GM21619 (cell line): ENCODE data around the gene ASZ1.
"Not testable (repeated sequence)": the region's sequence is repeated elsewhere in the genome, so short reads cannot be mapped to it uniquely, and the experiment has no call there.

ENCODE experiments used
- ATAC-seq: cut with Tn5 transposase; IDR thresholded peaks from one replicate; pipeline ENCODE4 v1.9.1; 2021; ENCODE audit not compliant: unreplicated experiment

Gene ASZ1, protein sequence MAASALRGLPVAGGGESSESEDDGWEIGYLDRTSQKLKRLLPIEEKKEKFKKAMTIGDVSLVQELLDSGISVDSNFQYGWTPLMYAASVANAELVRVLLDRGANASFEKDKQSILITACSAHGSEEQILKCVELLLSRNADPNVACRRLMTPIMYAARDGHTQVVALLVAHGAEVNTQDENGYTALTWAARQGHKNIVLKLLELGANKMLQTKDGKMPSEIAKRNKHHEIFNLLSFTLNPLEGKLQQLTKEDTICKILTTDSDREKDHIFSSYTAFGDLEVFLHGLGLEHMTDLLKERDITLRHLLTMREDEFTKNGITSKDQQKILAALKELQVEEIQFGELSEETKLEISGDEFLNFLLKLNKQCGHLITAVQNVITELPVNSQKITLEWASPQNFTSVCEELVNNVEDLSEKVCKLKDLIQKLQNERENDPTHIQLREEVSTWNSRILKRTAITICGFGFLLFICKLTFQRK

DNA sequence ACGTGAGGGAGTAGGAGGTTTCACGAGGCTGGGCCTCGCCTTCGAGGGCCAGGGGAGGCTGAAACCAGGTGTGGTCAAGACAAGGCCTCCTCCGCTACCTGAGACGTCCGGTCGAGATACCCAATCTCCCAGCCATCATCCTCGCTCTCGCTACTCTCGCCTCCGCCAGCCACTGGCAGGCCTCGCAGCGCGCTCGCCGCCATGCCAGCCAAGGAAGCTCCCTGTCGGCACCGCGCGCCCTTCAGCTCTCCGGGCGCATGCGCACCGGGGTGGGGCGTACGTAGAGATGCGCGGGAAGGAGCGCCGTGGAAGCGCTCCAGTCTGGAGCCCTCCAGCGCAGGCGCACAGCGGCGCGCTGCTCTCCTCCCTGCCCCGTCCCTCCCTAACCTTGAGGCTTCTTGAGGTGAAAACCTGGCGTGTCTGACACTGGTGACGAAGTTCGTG lies at the start of gene ASZ1:
Gene ASZ1, minus strand, starts transcription at position 236 of the 444 bp plus-strand sequence. Its CDS starts 33 bp downstream, at position 203.
- ATAC-seq = no peak

DNA sequence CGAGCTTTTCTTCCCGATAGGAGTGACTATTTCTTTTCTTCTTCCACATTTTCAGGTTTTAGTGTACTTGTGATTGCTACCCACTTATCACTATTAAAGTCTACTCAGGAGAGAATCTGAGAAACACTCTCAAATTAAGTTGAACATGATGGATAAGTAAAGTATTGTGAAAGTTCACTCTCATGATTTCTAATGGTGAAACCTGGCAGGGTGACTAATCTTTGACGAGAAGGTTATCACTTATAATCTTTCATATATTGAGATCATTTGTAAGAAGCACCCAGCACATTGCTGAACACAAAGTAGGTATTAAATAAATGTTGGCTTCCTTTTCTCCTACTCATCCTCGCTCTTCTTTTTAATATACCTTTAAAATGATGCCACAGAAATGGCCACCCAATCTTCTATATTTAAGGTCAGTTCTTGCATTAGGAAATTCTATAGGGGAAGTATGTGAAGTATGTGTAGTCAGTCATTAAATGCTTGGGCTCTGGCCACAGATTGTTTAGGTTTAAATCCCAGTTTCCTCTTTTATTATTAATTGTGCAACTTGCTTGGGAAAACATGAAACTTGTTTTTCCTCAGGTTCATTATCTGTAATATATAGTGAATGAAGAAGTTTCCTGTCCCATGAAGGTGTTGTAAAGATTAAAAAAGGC lies 49.4 kb upstream of the ASZ1 start:
- no peak for ATAC-seq

DNA sequence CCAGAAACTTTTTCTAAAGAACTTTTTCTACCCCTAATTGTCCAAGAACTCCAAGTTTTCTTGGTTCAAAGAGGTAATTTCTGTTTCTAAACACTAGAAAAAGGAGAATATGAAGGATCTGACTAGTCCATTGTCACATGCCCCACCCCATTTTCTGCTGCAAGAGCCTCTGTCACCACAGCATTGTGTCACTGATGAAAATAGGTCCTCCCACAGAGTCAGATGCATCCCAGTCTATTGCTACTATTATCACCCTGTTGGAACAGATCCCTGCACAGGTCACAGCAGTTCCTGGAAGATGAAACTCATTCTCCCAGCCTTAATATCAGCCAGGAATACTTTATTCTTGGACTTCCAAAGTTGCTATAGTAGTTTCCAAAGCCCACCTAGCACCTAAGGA lies 45.0 kb upstream of the ASZ1 start:
- no peak for ATAC-seq

DNA sequence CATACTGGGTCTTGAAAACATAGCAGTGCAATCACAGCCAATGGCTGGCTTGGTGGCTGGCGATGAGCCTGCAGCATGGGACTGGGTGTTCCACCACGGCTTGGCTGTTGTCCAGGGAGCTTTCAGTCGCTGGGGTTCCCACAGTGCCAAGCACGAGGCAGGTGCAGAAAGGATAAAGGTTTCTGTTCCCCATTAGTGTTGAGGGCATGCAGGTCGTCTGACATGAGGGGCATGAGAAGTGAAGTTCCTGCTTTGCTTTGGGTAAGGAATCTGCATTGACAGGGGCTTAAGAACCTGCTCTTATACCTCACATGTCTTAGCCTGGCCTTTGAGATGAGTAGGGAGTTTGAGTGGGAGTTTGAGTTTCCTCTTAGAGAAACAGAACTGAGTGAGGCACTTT lies 43.5 kb upstream of the ASZ1 start:
- ATAC-seq = no peak

DNA sequence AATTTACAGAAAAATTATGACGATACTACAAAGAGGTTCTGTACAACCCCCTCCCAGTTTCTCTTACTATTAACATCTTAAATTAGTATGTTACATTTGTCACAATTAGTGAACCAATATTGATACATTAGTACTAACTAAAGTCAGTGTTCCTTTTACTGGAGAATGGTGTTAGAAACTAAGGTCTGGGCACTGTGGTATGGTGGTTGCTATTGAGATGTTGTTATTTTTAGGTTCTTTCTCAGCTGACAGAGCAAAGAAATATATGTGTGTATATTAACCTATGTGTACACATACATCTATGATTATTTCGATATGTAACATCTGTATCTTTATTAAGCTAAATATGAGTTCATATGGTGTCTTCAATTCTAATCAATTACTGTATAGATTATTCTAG lies 40.9 kb upstream of the ASZ1 start:
- ATAC-seq = no peak

DNA sequence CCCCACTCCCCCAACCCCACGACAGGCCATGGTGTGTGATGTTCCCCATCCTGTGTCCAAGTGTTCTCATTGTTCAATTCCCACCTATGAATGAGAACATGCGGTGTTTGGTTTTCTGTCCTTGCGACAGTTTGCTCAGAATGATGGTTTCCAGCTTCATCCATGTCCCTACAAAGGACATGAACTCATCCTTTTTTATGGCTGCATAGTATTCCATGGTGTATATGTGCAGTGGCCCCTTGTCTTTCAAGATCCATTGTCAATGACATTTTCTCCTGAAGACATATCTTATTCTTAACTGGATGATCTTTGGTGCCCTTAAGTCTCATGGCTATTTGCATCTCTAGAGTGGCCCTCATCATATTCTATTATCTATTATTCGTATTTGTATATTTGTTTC lies 33.5 kb upstream of the ASZ1 start:
- ATAC-seq = not testable (repeated sequence)

DNA sequence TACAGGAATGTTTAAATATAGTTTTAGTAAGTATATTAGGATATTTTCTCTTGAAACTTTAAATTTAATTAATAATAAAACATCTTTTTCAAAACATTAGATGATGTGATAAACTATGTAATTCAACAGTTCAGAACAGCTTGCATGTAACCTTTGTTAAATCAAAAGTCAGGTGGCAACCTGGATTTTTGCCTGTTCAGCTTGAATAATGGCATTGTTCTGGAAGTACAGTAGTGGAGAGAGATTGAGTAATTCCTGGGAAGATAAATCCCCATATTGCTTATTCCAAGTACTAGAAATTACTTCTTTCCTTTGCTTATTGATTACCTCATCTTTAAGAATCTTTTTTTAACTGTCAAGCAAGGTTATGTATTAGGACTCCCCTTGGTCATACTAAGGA lies 32.4 kb upstream of the ASZ1 start:
- no peak for ATAC-seq

DNA sequence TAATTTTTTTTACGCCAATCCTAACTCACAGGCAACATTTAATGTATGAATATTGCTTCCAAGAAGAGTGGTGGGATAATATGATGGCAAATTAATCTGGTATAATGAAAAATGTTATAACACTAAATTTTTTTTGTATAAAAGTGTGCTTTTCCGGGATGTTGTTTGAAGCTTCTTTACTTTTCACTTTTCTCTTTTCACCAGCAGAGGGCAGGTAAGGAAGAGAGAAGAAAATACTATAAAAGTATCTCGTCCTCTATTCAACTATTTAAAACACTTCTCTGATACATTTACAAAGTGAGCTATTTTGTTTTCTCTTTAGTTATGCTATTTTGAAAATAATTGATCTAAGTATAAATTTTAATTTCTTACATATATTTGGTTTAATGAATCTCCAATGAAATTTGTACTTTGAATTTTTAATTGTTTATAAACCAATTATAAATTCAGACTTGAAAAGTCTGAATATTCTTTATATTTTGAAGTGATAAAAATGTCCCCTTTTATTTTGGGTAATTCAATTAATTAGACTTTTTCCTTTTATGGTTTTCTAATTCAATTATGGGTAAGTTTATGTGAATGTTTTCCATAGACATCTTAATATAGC lies 31.8 kb upstream of the ASZ1 start:
- ATAC-seq = no peak

DNA sequence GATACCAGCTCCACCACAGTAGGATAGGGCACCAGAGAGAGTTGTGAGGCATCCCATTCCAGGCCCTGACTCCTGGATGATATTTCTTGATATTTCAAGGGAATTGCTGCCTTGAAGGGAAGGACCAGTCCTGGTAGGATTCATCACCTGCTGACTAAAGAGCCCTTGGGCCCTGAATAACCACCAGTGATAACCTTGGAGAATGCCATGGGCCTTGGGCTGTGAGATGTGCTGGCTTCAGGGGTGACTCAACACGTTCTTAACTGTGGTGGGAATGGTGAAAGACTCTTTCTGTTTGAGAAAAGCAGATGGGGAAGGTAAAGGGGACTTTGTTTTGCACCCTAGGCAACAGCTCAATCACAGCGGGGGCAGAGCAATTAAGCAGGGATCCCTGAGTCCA lies 21.4 kb upstream of the ASZ1 start:
- ATAC-seq = no peak

DNA sequence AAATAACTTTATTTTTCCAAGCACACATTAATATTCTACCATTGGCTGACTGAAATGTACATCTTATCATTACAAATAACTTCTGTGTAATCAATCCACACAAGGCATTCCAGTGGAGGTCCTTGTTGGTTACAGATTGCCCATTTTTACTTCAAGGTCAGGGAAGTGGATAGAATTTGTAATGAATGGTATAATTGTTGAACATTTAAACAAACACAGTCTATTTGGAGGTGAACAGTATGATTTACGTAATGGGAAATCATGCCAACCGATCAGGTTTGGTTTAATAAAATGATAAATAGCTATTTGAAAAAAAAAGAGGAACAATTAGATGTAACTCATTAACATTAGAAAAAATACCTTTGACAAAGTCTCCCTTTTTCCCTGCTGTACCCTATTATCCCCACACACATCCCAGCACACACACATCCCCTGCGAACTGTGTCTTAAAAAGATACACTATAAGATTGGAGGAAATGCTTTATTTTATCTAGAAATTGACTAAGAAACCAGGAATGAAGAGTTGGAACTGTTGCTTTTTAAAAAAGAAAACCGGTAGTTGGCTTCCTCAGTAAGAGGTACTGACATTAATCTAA lies 19.0 kb upstream of the ASZ1 start:
- ATAC-seq = no peak

DNA sequence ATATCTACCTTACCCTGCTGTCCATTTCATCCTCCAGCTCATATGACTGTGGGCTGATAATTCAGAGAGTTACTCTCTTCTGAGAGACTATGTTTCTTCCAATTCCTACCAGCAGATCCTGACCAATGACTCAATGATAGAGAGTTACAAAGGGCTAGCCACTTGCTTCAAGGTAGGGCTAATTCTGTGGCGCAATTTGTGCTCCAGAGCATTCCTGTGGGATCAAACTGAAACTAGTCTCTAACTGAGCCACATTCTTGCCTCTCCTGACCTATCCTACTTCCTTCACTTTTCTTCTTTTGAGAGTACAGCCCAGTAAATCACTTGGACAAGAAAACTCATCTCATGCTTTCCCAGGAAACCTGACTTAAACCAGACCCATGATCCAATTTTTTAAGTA lies 17.9 kb upstream of the ASZ1 start:
- ATAC-seq = no peak

DNA sequence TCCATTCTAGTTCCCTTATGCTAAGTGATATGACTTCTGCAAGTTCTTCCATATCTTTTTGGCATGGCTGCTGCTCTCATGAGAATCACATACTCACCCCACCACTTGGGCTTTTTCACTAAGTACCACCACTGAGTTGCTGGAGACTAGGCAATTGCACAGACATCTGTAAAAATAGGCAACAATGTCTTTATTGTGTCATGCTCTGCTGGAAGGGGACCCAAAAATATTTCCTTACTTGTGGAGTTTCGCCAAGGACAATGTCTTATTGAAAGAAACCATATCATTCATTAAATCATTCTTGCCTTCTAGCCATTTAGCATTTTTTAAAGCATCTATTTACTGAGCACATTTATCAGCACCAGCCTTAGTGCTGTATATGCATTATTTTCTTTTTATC lies 17.4 kb upstream of the ASZ1 start:
- ATAC-seq = no peak

DNA sequence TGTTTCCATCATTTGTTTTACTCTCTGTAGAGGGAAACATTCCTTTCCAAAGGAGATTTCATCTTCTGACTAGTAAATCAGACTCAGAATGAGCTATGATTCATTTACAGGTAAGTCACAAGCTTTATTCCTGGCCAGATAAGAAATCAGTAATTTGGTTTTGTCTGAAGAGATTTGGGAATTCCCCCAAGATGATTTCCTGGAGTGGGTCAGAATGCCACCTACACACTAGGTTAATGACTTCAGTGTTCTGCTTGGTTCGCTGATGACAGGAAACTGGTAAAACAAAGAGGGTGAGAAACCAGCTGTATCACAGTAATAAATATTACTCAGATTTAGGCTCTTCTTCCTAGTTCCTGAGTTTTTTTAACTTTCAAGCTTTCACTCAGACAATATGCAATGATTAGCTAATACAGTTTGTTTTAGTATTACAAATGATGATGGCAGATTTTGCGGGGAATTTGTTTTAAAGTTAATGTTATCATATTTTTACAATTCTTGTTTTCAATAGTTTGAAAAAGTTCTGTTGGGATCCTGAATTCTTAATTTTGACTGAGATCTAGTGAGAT lies 8.3 kb upstream of the ASZ1 start:
- ATAC-seq = peak; percentile 97

DNA sequence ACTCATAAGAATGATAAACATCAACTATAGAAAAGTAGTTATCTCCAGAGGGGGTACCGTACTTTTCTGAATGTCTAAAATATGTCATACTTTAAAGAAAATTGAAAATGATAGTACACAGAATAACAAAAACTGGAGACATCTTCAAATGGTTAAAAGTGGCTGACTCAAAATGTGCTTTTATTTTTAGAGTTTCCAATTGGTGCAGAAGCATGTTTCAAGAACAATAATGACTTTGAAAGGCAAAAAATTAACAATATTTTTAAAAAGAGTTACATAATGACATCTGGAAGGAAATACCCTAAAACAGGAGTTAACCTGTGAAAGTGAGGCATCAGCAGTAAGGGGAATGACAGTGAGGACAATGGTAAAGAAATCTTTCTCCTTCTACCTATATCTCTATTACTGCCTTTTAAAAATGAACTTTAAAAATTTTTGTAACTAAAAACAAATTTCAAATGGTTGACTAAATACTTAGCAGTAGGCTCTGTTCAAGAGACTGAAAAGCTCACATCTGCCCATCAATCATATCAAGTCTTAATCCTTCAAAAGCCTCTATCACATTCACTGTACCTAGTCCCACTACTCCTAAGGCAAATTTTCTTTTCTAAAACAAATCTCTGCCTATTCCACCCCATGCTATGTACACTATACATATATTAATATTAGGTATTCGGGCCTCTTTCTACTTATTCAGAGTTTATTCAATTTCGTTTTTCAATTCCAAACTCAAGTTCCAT lies 3.0 kb downstream of the ASZ1 start:
- peak; percentile 86 for ATAC-seq

DNA sequence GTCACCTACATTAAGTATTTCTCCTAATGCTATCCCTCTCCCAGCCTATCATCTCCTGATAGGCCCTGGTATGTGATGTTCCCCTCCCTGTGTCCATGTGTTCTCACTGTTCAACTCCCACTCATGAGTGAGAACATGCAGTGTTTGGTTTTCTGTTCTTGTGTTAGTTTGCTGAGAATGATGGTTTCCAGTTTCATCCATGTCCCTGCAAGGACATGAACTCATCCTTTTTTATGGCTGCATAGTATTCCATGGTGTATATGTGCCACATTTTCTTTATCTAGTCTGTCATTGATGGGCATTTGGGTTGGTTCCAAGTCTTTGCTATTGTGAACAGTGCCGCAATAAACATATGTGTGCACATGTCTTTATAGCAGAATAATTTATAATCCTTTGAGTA lies 12.7 kb downstream of the ASZ1 start:
- ATAC-seq = not testable (repeated sequence)

DNA sequence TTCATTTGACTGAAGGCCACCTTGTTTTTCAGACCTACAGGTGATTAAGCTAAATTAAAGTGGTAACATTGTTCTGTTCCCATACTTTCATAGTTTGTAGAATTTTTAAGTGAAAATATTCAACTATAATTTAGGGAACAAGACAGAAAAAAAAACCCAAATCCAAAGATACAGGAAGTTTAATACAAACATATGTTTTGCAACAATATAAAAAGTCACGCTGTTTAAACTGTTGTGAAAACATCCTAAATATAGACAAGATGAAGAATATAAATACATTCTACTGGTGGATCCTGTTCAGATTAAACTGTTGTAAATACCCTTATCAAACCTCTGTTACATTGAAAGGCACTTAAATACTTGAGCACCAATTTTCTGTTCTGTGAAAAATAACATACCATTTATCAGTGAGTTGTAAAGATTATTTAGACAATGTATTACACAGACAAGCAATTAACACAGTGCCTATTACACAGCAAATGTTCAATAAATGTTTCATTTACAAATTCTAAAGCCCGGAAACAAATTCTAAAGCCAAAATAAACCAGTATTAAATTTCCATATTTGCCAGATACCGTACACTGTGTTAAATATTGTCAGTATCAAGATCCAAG lies 14.2 kb downstream of the ASZ1 start:
- no peak for ATAC-seq

DNA sequence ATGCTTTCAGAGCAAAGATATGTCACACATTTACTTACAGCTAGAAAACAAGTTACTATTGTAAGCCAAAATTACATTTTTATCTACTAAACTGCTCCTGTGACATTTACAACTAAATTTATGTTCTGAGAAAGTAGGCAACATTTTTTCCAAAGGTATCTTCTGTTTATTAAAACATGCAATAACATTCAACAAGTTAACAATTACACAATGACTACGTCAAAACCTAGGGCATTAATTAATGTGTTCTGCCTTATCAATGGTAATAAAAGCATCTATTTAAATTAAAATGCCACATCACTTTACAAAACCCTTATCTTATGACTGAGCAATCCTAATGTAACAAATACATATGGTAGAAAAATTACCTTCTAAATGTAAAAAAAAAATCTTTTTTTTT lies 14.9 kb downstream of the ASZ1 start:
- ATAC-seq = no peak

DNA sequence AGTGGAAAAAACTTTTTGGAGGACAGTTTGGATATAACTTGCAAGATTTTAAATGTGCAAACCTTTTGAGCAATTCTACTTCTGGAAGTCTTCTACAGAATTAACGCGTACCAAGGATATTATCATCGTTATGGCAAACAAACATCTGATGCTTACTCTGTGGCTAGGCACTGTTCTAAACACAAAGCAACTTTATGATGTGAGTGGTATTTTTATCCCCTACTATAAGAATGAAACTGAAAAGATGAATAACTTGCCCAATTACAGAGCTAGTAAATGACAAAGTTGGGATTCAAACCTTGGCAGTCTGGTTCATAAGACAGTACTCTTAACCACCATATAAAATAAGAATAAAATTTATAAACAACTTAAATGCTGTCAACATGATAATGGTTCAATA lies 15.8 kb downstream of the ASZ1 start:
- peak; percentile 56 for ATAC-seq

DNA sequence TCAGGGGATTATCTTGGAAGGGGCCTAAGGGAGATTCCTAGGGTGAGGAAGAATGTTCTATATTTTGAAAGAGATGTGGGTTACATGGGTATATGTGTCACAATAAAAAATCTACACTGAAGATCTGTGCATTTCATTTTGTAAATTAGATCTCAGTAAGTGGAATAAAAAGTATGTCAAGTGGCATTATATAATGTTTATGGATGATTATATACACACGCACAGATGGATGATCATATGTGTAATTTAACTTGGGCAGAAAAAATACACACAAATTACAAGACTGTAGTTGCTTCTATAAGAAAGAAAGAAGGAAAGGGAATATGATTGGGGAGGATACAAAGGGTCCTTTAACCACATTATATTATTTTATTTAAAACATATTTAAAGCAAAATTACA lies 18.5 kb downstream of the ASZ1 start:
- ATAC-seq = no peak

DNA sequence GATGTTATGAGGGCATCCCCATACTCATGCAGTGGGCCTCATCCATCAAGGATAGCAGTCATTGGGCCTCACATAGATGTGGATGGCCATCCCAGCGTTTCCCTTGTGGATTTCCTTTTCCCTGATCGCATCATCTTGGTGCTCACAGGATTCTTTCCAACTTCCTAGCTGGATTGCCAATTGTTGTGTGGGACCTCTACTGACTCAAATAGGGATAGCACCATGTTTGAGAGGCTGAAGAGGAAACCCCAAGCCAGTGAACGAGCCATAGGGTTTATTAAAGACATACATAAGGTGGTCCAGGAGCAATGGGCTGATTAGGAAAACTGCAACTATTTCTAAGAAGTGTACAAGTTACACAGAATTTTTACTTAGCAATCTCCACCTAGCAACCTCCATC lies 21.8 kb downstream of the ASZ1 start:
- no peak for ATAC-seq
